GM21825 (cell line): Measurements from ENCODE around the gene NUMB.

Source experiments
- ATAC-seq: cut with Tn5 transposase; IDR thresholded peaks from one replicate; pipeline ENCODE4 v1.9.1; 2021; ENCODE audit warnings: mild to moderate bottlenecking, moderate library complexity; ENCODE audit not compliant: unreplicated experiment

Gene NUMB

DNA sequence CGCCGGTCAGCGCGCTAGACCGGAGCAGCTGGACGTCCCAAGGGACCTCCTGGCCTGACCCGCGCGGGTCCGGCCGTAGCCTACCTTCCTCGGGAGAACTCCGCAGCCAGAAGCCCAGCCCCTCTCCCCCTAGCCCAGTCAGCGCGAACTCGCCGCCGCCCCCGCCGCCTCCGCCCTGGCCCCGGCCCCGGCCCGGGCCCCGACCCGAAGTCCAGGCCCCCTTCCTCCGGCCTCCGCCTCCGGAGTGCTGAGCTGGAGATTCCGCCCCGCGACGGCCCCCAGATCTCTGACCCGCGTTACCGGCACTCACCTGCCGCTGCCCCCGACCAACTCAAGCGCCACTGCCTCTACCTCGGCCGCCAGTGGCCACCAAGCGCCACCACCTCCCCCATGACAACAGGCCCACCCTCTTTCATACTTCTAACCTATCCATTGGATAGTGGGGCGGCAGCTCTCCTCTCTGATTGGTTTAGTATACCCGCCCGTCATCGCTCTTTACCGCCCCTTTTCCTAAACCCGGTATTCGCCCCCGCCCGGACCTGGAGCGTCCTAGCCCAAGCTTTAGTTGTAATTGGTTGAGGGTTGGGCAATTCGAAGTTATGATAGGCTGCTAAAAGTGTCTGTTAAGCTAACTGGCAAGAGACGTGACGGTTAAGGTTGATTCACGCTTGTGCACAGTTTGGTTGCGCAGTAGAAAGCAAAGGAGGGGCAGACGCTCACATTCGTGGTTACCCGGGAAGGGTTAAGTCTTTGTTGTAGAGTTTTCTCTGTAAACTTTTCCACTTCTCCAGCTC lies at the start of gene NUMB:
Gene NUMB (minus strand): TSS at position 364 of the 794 bp plus-strand sequence. CDS start 102,795 bp downstream, outside the sequence.
- peak; percentile 89 for ATAC-seq

DNA sequence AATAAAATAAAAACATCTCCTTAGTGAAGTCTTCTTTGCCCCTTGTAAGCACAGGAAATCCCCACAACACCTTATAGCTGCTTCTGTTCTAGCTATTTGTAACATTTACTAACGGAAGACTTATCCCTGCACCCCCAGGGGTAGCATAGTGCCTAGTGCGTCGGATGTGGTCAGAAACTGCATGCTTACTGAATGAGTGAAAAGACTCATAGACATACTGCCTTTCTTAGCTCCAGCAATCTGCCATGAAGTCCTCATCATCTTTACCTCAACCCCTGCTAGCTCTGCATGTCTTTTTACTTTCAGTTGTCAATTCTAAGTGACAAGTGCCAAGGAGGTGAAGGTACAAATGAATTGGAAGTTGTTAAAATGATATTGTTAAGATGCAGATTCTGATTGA lies 45.3 kb upstream of the NUMB start:
- no peak for ATAC-seq

DNA sequence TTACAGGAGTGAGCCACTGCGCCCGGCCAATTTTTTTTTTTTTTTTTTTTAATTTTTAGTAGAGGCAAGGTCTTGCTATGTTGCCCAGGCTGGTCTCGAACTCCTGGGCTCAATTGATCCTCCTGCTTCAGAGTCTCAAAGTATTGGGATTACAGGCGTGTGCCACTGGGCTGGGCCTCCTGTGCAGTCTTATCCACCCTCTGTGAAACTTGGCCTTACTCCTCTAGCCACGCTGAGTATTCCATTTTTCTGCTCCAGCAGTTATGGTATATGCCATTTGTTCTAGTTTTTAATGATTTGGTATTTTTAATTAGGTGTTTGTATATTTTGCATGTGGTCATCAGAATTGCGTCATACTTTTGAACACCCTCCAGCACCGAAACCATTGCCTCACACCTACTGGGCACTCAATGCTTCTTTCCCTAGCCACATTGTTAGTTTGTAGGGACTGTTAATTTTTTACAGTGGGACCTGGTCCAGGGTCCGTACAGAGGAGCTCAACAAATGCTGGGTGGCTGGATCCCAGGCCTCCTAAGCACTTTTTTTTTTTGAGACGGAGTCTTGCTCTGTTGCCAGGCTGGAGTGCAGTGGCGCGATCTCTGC lies 43.8 kb upstream of the NUMB start:
- no peak for ATAC-seq

DNA sequence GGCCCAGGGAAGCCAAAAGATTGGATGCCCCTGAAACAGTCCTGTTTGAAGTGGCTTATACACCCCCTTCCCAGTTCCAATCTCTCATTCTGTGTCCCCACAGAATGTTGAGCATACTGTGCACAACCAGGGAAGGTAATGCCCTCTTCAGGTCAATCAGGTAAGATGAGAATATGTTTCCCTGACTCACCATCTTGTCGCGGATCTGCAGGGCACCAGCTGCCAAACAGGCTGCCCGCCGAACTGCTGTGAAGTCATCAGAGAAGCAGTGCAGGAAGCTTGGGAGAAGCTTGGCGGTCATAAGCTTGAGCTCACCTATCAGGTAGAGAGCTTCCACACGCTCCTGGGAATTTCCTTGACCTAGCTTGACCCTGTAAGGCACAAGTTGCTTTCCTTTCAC lies 42.0 kb upstream of the NUMB start:
- ATAC-seq, result no peak

DNA sequence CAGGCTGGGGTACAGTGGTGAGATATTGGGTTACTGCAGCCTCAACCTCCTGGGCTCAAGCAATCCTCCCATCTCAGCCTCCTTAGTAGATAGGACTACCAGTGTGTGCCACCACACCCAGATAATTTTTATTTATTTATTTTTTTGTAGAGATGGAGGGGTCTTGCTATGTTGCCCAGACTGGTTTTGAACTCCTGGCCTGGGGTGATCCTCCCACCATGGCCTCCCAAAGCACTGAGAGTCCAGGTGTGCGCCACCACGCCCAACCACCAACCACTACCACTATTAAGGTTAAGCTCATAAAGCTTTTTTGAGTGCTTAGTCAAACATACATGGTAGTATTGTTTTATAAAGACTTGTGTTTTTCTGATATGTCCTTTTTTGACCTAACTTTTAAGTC lies 36.2 kb upstream of the NUMB start:
- no peak for ATAC-seq

DNA sequence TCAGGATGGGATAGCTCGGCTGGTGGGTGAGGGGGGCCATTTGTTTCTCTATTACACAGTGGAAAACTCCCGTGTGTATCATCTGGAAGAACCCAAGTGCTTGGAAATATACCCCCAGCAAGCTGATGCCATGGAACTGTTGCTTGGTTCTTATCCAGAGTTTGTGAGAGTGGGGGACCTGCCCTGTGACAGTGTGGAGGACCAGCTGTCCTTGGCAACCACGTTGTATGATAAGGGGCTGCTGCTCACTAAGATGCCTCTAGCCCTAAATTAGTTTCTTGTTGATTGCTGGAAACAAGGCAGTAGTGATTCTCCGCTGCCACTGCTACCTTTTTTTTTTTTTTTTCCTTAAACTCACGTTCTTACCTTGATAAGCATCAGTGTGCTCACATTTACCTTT lies 34.3 kb upstream of the NUMB start:
- no peak for ATAC-seq

DNA sequence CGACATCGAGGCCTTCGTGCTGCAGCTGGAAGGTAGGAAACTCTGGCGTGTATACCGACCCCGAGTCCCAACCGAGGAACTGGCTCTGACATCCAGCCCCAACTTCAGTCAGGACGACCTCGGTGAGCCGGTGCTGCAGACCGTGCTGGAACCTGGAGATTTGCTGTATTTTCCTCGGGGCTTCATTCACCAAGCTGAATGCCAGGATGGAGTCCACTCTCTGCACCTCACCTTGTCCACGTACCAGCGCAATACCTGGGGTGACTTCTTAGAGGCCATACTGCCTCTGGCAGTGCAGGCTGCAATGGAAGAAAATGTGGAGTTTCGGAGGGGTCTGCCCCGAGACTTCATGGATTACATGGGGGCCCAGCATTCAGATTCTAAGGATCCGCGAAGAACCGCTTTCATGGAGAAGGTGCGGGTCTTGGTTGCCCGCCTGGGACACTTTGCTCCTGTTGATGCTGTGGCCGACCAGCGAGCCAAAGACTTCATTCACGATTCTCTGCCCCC lies 33.8 kb upstream of the NUMB start:
- ATAC-seq, result no peak

DNA sequence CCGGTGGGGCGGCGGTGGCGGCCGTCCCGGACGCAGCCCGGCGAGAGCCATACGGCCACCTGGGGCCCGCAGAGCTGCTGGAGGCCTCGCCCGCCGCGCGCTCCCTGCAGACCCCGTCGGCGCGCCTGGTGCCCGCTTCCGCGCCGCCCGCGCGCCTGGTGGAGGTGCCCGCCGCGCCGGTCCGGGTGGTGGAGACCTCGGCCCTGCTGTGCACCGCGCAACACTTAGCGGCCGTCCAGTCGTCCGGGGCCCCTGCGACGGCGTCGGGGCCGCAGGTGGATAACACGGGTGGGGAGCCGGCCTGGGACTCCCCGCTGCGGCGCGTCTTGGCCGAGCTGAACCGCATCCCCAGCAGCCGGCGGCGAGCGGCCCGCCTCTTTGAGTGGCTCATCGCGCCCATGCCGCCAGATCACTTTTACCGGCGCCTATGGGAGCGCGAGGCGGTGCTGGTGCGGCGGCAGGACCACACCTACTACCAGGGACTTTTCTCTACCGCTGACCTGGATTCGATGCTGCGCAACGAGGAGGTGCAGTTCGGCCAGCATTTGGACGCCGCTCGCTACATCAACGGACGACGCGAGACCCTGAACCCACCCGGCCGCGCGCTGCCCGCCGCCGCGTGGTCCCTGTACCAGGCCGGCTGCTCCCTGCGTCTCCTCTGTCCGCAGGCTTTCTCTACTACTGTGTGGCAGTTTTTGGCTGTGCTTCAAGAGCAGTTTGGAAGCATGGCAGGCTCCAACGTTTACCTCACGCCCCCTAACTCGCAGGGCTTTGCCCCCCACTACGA lies 33.1 kb upstream of the NUMB start:
- peak; percentile 45 for ATAC-seq

DNA sequence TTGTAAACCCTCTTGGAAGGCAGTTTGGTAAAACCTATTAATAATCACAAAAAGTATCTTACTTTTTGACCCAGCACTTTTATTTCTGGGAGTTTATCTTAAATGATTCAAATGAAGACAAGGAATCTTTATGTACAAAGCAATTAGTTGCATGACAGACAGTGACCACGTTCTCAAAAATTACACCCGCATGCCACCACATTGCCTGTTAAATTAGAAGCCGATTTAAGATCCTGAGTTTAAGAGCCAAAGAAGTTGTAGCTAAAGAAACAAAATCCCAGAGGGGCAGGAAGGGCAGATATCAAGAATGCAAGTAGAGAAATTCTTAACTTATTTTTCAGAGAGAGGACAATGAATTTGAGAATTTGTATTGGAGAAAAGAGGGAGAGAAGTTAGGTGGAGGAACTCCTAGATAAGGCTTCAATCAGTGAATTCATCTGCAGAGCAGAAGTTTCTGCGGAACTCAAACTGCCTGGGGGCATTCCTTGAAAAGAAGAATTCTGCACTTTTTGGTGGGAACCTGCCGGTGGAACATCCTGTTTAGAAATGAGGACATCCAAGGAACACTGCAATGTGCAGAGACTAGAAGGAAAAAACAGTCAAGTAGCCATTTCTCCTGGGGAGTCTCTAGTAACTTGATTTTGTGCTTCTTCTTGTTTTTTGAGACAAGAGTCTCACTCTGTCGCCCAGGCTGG lies 31.3 kb upstream of the NUMB start:
- ATAC-seq, result no peak

DNA sequence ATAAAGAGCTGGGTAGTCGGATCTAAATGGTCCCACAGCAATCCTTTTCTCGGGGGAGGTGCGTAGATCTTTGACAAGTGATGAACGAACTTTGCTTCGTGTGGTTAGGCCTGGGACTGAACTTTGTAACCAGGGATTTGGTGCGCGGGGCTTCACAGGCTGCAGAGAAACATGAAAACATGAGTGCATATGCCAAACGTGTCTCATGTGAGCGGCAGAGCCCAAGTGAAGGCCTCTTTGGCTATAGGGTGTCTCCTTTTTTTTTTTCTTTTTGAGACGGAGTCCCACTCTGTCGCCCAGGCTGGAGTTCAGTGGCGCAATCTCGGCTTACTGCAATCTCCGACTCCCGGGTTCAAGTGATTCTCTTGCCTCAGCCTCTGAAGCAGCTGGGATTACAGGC lies 20.3 kb upstream of the NUMB start:
- no peak for ATAC-seq

DNA sequence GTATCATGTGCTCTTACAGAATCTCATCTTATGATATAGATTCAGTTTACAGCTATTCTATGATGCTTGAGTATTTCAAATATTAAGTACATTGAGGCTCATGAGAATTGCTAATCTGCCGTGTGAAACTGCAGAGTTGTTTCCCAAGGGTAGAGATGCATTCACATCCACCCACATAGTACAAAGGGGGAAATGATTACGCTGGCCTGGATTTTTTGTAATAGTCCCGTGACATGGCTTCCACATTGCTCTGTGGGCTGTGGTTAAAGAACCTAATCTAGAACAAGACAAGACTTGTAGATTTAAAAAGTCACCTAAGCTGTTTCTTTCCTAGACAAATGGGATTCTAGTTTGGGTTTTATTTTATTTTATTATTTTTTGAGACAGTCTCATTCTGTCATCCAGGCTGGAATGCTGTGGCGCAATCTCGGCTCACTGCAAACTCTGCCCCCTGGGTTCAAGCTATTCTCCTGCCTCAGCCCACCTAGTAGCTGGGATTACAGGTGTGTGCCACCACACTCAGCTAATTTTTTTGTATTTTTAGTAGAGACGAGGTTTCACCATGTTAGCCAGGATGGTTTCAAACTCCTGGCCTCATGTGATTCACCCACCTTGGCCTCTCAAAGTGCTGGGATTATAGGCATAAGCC lies 19.4 kb upstream of the NUMB start:
- ATAC-seq, result no peak

DNA sequence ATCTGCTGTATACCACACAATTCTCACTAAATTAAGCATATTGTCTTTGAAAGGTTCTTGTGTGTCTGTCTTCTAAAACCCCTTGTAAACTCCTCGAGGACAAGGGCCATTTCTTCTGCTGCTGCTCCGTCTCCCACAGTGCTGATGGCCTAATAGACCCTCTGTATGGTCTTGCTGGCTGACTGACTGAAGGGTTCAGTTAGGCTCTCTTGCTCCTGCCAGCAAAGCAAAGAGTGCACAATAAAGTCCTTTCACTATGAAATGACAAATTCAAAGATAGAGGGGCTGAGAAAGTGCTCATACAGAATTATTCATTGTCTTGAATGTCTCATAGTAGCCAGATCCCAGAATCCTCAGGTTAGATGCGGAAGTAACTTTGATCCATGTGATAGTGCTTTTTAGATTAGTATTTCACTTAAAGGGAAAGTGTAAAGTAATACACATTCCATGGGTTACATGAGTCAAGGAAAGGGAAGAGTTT lies 18.1 kb upstream of the NUMB start:
- no peak for ATAC-seq

DNA sequence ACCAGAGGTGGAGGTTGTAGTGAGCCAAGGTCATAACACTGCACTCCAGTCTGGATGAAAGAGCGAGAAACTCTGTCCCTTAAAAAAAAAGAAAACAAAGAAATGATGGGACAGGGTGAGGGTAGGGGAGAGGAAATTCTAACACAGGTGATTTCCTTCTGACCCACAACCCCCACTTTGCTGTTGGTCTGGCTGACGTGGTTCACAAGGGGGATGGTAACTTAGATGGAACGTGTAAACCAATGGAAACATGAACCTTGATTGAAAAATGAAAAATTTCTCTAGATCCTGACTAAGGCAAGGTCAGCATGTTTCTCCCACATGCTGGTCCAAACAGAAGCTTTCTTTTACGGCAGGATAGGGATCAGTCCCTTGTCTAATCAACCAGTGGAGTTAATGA lies 16.6 kb upstream of the NUMB start:
- no peak for ATAC-seq

DNA sequence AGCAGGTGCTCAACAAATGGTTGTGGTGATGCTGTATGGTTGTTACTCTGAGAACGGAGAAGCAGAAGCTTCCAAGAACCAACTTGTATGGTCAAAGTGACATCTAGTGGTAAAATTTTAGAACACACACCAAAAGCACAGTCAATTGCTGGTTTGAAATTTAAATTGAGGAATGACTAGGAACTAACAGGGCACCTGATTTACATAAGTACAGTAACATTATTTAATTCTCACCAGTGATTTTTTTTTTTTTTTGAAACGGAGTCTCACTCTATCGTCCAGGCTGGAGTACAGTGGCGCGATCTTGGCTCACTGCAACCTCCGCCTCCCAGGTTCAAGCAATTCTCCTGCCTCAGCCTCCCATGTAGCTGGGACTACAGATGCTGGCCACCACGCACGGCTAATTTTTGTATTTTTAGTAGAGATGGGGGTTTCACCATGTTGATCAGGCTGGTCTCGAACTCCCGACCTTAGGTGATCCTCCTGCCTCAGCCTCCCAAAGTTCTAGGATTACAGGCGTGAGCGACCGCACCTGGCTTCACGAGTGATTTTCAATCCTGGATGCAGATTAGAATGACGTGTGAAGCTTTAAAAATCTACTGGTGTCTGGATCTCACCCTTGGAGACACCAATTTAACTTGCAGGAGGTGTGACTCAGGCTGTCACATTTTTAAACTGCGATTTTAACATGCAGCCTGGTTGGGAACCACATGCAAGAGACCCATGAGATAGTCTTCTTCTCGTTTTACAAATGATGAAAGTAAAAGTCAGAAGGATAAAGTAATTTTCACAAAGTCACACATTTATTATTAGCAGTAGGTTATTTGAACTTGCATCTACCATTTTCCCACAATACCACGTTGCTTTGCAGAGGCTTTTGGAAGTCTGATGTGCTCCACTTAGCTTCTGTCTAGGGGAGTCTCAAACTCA lies 14.1 kb upstream of the NUMB start:
- ATAC-seq, result no peak

DNA sequence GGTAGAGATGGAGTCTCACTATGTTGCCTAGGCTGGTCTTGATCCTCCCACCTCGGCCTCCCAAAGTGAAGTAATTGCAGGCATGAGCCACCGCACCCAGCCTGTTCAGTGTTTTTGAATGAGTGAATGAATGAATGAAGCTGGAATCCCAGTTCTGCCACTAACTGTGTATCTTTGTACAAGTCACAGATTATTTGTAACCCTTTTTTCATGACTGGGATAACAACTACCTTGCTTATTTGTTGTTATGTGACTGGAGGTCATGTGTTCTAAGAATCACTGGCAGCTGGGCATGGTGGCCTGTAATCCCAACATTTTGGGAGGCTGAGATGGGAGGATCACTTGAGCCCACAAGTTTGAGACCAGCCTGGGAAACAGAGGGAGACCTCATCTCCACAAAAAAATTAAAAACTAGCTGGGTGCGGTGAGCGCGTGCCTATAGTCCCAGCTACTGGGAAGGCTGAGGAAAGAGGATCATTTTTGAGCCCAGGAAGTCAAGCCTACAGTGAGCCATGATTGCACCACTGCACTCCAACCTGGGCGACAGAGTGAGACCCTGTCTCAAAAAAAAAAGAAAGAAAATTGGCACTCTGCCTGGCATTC lies 13.3 kb upstream of the NUMB start:
- ATAC-seq, result no peak

DNA sequence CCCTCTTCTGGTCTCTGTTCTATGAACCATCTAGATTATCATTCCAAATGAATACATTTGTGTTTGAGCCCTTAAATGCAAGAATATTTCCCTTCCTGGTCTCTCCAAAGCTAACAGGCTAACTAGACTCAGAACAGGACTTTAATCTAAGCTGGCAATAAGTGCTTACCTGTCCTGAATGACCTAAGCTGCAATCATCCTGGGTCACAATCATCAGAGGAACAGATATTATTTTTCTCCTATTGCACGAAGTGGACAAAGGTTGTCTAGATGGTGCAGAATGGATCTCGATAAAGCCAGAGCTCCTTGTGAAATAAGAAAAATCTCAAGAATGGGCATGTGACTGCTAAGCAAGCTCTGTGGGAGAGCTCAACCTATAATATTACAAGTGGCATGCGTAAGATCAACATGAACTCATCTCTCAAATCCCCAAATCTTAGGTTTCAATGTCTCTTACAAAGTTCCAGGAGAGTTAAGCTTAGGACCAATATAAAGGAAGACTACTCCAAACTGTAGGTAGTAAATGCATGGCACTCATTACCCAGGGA lies 10.6 kb upstream of the NUMB start:
- ATAC-seq, result no peak

DNA sequence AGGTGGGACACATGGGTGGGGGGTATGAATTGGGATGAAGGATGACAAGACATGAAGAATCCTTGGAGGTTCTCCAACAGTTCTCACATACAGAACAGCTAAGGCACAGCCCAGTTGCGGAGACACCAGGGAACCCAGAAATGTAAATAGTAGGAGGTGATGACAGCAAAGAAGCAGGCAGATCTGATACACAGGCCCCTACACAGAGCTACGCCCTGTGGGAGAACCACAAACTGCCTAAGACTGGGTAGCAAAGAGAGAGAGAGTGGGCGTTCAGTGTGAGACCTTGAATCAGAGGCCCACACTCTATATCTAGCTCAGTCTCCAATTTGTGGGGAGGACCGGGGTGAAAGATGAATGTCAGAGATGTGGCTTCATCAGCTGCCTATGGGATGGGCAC lies 9.5 kb upstream of the NUMB start:
- ATAC-seq, result no peak

DNA sequence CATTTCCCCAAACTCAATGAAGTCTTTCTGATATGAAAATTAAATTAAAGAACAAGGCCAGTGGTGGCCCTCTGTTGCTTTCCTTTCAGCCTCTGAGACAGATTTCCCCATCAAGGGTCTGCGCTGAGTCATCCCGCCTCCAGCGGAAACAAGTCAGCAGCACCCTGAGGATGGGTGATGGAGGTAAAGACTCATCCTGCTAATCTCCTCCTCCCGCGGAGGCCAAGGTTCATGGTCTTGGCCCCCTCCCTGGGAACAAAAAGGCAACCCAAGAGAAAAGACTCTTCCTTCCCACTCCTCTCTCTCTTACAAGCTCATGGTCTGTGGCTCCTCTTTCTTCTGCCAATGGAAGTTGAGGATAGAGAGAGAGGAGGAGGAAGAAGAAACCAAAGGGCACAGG lies 9.0 kb upstream of the NUMB start:
- ATAC-seq, result no peak

DNA sequence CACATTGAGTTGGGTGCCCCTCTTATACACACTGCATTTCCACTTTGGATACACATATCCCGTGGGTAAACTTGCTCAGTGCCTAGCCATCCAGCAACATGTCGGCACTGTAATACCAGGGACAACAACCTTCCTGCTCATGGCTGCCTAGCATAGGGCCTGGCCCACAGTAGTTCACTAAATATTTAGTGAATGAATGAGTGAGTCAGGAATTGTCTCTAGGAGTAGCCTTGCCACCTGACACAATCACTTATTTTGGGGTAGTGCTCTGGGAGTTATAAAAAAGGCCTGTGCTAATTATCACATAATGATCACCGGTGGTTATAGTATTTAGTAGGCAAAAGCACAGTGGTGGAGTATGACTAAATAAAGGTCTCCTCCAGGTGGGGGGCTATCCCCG lies 8.5 kb upstream of the NUMB start:
- ATAC-seq, result no peak
